Fibroblast of upper back skin (primary cell): ENCODE data around the gene TBC1D4.
A peak's percentile ranks its signal among the peaks of the same experiment; 100 is the strongest.
"Not testable (repeated sequence)": the region's sequence is repeated elsewhere in the genome, so short reads cannot be mapped to it uniquely, and the experiment has no call there.

Source experiments
- DNase-seq: peaks from one replicate; pipeline ENCODE4 v3.0.0-alpha.2; 2013

The TBC1D4 gene

GRCh38 chr13:75445717-75446499 lies 36.1 kb downstream of the TBC1D4 start:
- DNase-seq, result peak; percentile 65

DNA sequence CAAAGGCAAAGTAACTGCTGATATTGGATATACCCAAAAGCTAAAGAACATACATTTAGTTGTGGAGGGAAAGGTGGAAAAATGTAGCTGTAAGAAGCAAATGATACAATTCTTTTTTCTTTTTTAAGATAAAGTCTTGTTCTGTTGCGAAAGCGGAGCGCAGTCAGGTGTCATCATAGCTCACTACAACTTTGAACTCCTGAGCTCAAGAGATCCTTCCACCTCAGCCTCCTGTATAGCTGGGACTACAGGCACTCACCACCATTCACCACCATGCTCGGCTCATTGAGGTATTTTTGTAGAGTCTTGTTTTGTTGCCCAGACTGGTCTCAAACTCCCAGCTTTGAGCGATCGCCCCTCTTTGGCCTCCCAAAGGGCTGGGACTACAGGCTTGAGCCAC lies 38.0 kb downstream of the TBC1D4 start:
- no peak for DNase-seq

DNA sequence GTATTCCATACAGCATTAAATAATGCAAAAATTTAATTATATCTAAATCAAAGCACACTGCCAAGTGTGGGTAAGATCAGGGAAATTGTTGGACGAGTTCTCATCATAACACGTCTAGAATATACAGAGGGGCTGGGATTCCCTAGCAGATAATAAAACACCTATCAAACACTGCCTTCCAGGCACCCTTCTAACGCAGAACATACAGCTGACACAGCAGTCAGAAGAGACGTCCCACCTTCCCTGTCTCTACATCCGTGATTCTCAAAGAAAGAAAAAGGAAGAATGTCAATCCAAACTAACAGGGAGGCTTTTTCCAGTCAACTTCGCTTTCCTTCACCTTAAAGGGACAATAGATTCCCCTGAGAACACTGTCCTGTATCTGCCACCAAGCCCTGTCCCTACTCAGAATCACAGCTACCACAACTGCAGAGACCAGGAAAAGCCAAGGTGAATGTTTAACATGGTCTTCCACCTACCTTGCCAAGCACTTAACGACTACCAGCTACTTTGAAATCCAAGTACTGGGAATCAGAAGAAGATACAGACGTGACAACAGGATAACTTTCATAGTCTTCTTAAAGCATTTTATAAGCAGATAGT lies 38.5 kb downstream of the TBC1D4 start:
- no peak for DNase-seq

DNA sequence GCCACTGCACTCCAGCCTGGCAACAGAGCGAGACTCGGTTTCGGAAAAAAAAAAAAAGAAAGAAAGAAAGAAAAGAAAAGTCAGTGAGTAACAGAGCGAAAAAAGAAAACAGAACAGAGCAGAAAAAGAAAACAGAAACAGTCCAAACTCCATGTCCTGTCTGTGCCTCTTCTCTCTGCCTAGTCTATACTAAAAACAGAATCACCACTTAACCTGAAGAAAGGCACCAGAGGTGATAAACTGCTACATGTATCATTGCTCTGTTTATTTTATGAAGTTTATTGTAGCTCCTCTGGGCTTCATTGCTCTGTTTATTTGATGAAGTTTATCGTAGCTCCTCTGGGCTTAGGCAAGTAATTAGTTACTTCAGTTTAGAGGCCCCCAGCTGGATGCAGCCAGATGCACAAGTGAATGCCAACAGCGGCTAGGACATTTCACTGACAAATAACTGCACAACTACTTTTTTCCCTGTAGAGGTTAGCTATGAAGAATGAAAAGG lies 39.2 kb downstream of the TBC1D4 start:
- DNase-seq, result no peak

DNA sequence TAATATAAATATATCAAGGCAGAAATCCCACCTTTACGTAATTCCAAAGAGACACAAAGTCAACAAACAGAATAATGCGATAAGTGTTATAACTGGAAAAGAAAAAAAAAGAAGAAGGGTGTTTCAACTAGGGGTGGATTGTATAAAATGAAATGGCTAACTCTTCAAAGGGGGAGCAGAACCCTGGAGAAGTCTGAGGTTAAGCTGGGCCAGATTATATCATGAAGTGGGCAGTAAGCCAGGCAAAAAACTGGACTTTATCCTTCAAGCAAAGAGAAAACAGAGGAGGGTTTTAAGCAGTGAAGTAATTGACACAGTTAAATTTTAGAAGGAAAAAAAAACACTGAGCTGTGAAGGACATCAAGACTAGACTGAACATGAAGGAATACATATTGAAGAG lies 41.9 kb downstream of the TBC1D4 start:
- no peak for DNase-seq

- peak; percentile 53 for DNase-seq
Measured at GRCh38 chr13:75437582-75438318, 44.2 kb downstream of the TBC1D4 start.

DNA sequence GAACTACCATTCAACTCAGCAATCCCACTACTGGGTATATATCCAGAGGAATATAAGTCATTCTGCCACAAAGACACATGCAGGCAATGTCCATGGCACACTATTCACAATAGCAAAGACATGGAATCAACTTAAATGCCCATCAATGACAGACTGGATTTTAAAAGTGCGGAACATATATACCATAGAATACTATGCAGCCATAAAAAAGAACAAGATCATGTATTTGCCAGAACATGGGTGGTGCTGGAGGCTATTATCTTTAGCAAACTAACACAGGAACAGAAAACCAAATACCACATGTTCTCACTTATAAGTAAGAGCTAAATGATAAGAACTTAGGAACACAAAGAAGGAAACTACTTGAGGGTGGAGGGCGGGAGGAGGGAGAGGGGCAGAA lies 47.8 kb downstream of the TBC1D4 start:
- not testable (repeated sequence) for DNase-seq

DNA sequence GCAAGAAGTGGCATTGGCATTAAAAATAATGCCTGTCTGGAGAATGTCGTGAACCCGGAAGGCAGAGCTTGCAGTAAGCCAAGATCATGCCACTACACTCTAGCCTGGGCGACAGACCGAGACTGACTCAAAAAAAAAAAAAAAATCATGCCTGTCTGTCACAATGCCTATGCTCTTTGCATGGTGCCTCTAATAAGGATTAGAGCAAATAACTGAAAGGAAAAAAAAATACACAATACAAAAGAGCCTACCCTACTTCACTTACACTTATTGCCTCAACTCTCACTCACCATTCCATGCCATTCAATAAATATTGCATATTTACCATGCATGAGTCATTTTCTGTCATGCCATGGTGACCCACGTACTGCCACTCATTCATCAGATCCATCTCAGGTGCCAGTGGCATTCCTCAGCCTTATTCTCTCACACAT lies 49.1 kb downstream of the TBC1D4 start:
- no peak for DNase-seq

- DNase-seq, result peak; percentile 13
Measured at GRCh38 chr13:75432045-75432444, 49.9 kb downstream of the TBC1D4 start.

GRCh38 chr13:75430436-75431209 lies 51.3 kb downstream of the TBC1D4 start:
- DNase-seq, result no peak

- DNase-seq, result no peak
Measured at GRCh38 chr13:75426421-75426820, 55.5 kb downstream of the TBC1D4 start.

DNA sequence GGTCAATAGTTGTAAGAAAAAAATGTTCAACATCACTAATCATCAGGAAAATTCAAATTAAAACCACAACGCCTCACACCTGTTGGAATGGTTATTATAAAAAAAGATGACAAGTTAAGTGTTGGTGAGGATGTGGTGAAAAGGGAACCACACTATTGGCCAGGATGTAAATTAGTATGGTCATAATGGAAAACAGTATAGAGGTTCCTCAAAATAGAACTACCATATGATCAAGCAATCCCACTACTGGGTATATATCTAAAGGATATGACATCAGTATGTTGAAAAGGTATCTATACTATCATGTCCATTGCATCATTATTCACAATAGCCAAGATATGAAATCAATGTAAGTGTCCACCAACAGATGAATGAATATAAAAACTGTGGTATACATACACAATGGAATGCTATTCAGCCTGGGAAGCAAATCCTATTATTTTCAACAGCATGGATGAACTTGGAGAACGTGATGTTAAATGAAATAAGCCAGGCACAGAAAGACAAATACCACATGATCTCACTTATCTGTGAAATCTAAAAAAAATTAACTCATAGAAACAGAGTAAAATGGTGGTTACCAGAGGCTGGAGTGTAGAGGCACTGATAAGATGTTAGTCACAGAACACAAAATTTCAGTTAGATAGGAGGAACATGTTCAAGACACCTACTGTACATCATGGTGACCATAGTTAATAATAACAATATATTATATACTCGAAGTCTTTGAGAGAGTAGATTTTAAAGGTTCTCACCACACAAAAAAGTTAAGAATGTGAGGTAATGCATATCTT lies 56.6 kb downstream of the TBC1D4 start:
- no peak for DNase-seq

GRCh38 chr13:75423946-75424345 lies 58.0 kb downstream of the TBC1D4 start:
- DNase-seq, result no peak

DNA sequence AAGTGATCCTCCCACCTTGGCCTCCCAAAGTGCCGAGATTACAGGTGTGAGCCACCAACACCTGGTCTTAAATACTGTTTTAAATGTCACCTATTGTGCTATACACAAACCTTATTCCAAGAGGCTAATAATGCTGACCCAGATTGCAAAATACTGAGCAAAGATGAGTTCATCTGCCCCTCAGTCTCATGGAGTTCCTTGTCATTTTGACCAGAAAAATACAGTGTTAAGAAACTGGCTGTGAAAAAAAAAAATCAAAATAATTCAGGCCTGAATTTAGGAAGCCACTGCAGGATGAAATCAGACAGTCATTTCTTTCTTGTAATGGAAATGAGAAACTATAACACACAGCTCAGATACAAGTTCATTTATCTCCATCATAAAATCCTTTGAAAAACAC lies 59.9 kb downstream of the TBC1D4 start:
- no peak for DNase-seq

- DNase-seq, result no peak
Measured at GRCh38 chr13:75421133-75421532, 60.8 kb downstream of the TBC1D4 start.

GRCh38 chr13:75419656-75420055 lies 62.3 kb downstream of the TBC1D4 start:
- no peak for DNase-seq

GRCh38 chr13:75418997-75419396 lies 63.0 kb downstream of the TBC1D4 start:
- DNase-seq, result peak; percentile 14

- no peak for DNase-seq
Measured at GRCh38 chr13:75418186-75418843, 63.7 kb downstream of the TBC1D4 start.

DNA sequence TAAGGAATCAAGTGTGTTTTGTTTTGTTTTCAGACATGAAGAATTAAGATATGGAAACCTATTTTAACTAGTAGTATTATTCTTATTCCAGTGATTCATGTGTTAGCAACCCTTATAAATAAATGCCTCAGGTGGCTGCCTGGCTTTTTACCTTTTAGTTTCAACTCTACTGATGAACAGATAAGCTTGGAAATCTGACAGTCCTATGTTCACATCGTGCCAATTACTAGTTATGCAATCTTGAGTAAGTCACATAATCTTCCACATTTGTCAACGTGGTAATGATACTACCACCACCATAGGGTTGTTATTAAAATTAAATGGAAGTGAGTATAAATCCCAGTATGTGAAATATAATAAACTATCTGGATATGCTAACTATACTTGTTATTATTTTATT lies 64.3 kb downstream of the TBC1D4 start:
- DNase-seq, result no peak

- no peak for DNase-seq
Measured at GRCh38 chr13:75417012-75417384, 65.0 kb downstream of the TBC1D4 start.

- peak; percentile 14 for DNase-seq
Measured at GRCh38 chr13:75416327-75417011, 65.5 kb downstream of the TBC1D4 start.
